Measurements from ENCODE around the gene ANK2.
"Not testable (repeated sequence)": the region's sequence is repeated elsewhere in the genome, so short reads cannot be mapped to it uniquely, and the experiment has no call there.

Gene ANK2

GRCh38 chr4:113212613-113213012, 163.2 kb downstream of the ANK2 start:
- no peak overlapping the region for H3K4me3 Mint-ChIP-seq
- no peaks in the 10 kb centered on the region for H3K4me1 Mint-ChIP-seq (ENCODE audit: low read depth)

GRCh38 chr4:113221990-113222389, 172.5 kb downstream of the ANK2 start:
- Mint-ChIP-seq H3K4me3 (no peak overlapping the region), H3K9me3 (no peaks in the 10 kb centered on the region), H3K4me1 (ENCODE audit: low read depth) (no peaks in the 10 kb centered on the region), H3K36me3 (ENCODE audit: low read depth) (no peaks in the 10 kb centered on the region), H3K27ac (no peak overlapping the region), H3K27me3 (peaks cover 3% of the 10 kb centered on the region)

More at GRCh38 chr4:113212613-113213012, 163.2 kb downstream of the ANK2 start:
- Mint-ChIP-seq H3K9me3 (no peaks in the 10 kb centered on the region), H3K27me3 (no peaks in the 10 kb centered on the region), H3K27ac (no peak overlapping the region), H3K36me3 (ENCODE audit: low read depth) (no peaks in the 10 kb centered on the region)

GRCh38 chr4:113222471-113222870, 173.0 kb downstream of the ANK2 start:
- no peak overlapping the region for H3K4me3 Mint-ChIP-seq
- H3K27ac Mint-ChIP-seq: no peak overlapping the region
- H3K27me3 Mint-ChIP-seq: peaks cover 3% of the 10 kb centered on the region
- H3K9me3 Mint-ChIP-seq: no peaks in the 10 kb centered on the region
- no peaks in the 10 kb centered on the region for H3K36me3 Mint-ChIP-seq (ENCODE audit: low read depth)
- H3K4me1 Mint-ChIP-seq (ENCODE audit: low read depth): no peaks in the 10 kb centered on the region

GRCh38 chr4:113223001-113223400, 173.5 kb downstream of the ANK2 start:
- no peak overlapping the region for H3K27ac Mint-ChIP-seq
- no peaks in the 10 kb centered on the region for H3K9me3 Mint-ChIP-seq
- no peaks in the 10 kb centered on the region for H3K4me1 Mint-ChIP-seq (ENCODE audit: low read depth)
- no peak overlapping the region for H3K4me3 Mint-ChIP-seq
- H3K36me3 Mint-ChIP-seq (ENCODE audit: low read depth): no peaks in the 10 kb centered on the region
- peaks cover 3% of the 10 kb centered on the region for H3K27me3 Mint-ChIP-seq

- Mint-ChIP-seq H3K4me3 (no peak overlapping the region), H3K27ac (no peak overlapping the region), H3K4me1 (ENCODE audit: low read depth) (no peaks in the 10 kb centered on the region), H3K9me3 (no peaks in the 10 kb centered on the region), H3K36me3 (ENCODE audit: low read depth) (no peaks in the 10 kb centered on the region), H3K27me3 (no peaks in the 10 kb centered on the region)
Measured at GRCh38 chr4:113232194-113232593, 182.7 kb downstream of the ANK2 start.

GRCh38 chr4:113236916-113237315, 187.5 kb downstream of the ANK2 start:
- H3K4me1 Mint-ChIP-seq (ENCODE audit: low read depth): no peaks in the 10 kb centered on the region
- no peaks in the 10 kb centered on the region for H3K9me3 Mint-ChIP-seq
- H3K27me3 Mint-ChIP-seq: no peaks in the 10 kb centered on the region
- H3K36me3 Mint-ChIP-seq (ENCODE audit: low read depth): no peaks in the 10 kb centered on the region
- H3K4me3 Mint-ChIP-seq: no peak overlapping the region
- H3K27ac Mint-ChIP-seq: no peak overlapping the region

GRCh38 chr4:113243312-113243711, 193.9 kb downstream of the ANK2 start:
- Mint-ChIP-seq H3K4me3 (no peak overlapping the region), H3K27me3 (peaks cover 7% of the 10 kb centered on the region), H3K4me1 (ENCODE audit: low read depth) (no peaks in the 10 kb centered on the region), H3K9me3 (no peaks in the 10 kb centered on the region), H3K36me3 (ENCODE audit: low read depth) (no peaks in the 10 kb centered on the region), H3K27ac (no peak overlapping the region)

GRCh38 chr4:113244747-113245146, 195.3 kb downstream of the ANK2 start:
- not testable (repeated sequence) for H3K27me3 Mint-ChIP-seq; H3K9me3 Mint-ChIP-seq; H3K36me3 Mint-ChIP-seq (ENCODE audit: low read depth); H3K4me1 Mint-ChIP-seq (ENCODE audit: low read depth); H3K4me3 Mint-ChIP-seq; H3K27ac Mint-ChIP-seq

GRCh38 chr4:113248320-113248719, 198.9 kb downstream of the ANK2 start:
- H3K4me3 Mint-ChIP-seq: no peak overlapping the region
- H3K4me1 Mint-ChIP-seq (ENCODE audit: low read depth): no peaks in the 10 kb centered on the region
- no peaks in the 10 kb centered on the region for H3K36me3 Mint-ChIP-seq (ENCODE audit: low read depth)
- H3K9me3 Mint-ChIP-seq: no peaks in the 10 kb centered on the region
- H3K27ac Mint-ChIP-seq: no peak overlapping the region
- peaks cover 9% of the 10 kb centered on the region for H3K27me3 Mint-ChIP-seq

- Mint-ChIP-seq H3K9me3 (no peaks in the 10 kb centered on the region), H3K4me1 (ENCODE audit: low read depth) (no peaks in the 10 kb centered on the region), H3K27ac (no peak overlapping the region), H3K27me3 (no peaks in the 10 kb centered on the region), H3K36me3 (ENCODE audit: low read depth) (no peaks in the 10 kb centered on the region), H3K4me3 (no peak overlapping the region)
Measured at GRCh38 chr4:113255628-113256027, 206.2 kb downstream of the ANK2 start.

- no peaks in the 10 kb centered on the region for H3K4me1 Mint-ChIP-seq (ENCODE audit: low read depth)
- H3K27ac Mint-ChIP-seq: no peak overlapping the region
- H3K4me3 Mint-ChIP-seq: no peak overlapping the region
- no peaks in the 10 kb centered on the region for H3K27me3 Mint-ChIP-seq
- no peaks in the 10 kb centered on the region for H3K36me3 Mint-ChIP-seq (ENCODE audit: low read depth)
- H3K9me3 Mint-ChIP-seq: no peaks in the 10 kb centered on the region
Measured at GRCh38 chr4:113256946-113257345, 207.5 kb downstream of the ANK2 start.

GRCh38 chr4:113260688-113261087, 211.2 kb downstream of the ANK2 start:
- no peaks in the 10 kb centered on the region for H3K9me3 Mint-ChIP-seq
- no peaks in the 10 kb centered on the region for H3K4me1 Mint-ChIP-seq (ENCODE audit: low read depth)
- no peak overlapping the region for H3K27ac Mint-ChIP-seq
- no peaks in the 10 kb centered on the region for H3K36me3 Mint-ChIP-seq (ENCODE audit: low read depth)
- no peaks in the 10 kb centered on the region for H3K27me3 Mint-ChIP-seq
- no peak overlapping the region for H3K4me3 Mint-ChIP-seq

- no peaks in the 10 kb centered on the region for H3K4me1 Mint-ChIP-seq (ENCODE audit: low read depth)
- no peaks in the 10 kb centered on the region for H3K36me3 Mint-ChIP-seq (ENCODE audit: low read depth)
- H3K27me3 Mint-ChIP-seq: peaks cover 1% of the 10 kb centered on the region
- H3K27ac Mint-ChIP-seq: no peak overlapping the region
- no peaks in the 10 kb centered on the region for H3K9me3 Mint-ChIP-seq
- H3K4me3 Mint-ChIP-seq: no peak overlapping the region
Measured at GRCh38 chr4:113263274-113263673, 213.8 kb downstream of the ANK2 start.

GRCh38 chr4:113270520-113271319, 221.3 kb downstream of the ANK2 start:
- no peaks in the 10 kb centered on the region for H3K4me1 Mint-ChIP-seq (ENCODE audit: low read depth)
- H3K36me3 Mint-ChIP-seq (ENCODE audit: low read depth): no peaks in the 10 kb centered on the region
- H3K9me3 Mint-ChIP-seq: no peaks in the 10 kb centered on the region
- H3K27me3 Mint-ChIP-seq: peaks cover 19% of the 10 kb centered on the region
- no peak overlapping the region for H3K27ac Mint-ChIP-seq
- H3K4me3 Mint-ChIP-seq: no peak overlapping the region

- no peaks in the 10 kb centered on the region for H3K36me3 Mint-ChIP-seq (ENCODE audit: low read depth)
- no peak overlapping the region for H3K4me3 Mint-ChIP-seq
- H3K27ac Mint-ChIP-seq: no peak overlapping the region
- peaks cover 28% of the 10 kb centered on the region for H3K27me3 Mint-ChIP-seq
- H3K4me1 Mint-ChIP-seq (ENCODE audit: low read depth): no peaks in the 10 kb centered on the region
- H3K9me3 Mint-ChIP-seq: no peaks in the 10 kb centered on the region
Measured at GRCh38 chr4:113272523-113272922, 223.1 kb downstream of the ANK2 start.

- no peak overlapping the region for H3K27ac Mint-ChIP-seq
- H3K27me3 Mint-ChIP-seq: peaks cover 30% of the 10 kb centered on the region
- no peaks in the 10 kb centered on the region for H3K4me1 Mint-ChIP-seq (ENCODE audit: low read depth)
- H3K36me3 Mint-ChIP-seq (ENCODE audit: low read depth): no peaks in the 10 kb centered on the region
- no peak overlapping the region for H3K4me3 Mint-ChIP-seq
- H3K9me3 Mint-ChIP-seq: no peaks in the 10 kb centered on the region
Measured at GRCh38 chr4:113273721-113274220, 224.3 kb downstream of the ANK2 start.
